ENCODE data around the gene SDF4.

DNA sequence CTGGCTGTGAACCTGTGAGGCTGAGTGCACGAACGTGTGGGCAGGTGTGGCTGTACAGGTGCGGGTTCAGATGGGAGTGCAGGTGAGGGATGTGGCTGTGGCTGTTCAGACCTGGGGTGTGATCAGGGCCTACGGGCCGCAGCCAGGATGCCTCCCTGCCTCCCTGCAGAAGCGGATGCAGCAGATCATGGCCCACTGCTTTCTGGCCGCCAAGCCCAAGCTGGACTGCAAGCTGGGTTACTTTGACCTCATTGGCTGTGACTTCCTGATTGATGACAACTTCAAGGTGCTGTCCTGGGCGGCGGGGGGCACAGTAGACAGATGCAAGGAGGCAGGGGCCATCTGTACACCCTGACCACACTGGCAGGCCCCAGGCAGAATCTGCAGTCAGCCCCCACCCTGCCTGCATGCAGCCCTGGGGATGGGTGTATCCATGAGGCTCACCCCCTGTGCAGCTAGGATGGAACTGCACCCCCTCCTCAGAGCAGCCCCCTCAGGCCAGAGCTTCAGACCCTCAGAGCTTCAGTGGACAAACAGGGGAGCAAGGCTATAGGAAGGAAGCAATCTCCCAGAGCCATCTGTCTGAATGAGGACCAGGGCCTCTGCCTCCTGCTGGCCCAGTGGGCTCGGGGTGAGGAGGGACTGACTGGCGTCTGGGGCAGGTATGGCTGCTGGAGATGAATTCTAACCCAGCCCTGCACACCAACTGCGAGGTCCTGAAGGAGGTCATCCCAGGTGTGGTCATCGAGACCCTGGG lies 35.2 kb downstream of the SDF4 start:
- TF ChIP-seq, protein P1, sequence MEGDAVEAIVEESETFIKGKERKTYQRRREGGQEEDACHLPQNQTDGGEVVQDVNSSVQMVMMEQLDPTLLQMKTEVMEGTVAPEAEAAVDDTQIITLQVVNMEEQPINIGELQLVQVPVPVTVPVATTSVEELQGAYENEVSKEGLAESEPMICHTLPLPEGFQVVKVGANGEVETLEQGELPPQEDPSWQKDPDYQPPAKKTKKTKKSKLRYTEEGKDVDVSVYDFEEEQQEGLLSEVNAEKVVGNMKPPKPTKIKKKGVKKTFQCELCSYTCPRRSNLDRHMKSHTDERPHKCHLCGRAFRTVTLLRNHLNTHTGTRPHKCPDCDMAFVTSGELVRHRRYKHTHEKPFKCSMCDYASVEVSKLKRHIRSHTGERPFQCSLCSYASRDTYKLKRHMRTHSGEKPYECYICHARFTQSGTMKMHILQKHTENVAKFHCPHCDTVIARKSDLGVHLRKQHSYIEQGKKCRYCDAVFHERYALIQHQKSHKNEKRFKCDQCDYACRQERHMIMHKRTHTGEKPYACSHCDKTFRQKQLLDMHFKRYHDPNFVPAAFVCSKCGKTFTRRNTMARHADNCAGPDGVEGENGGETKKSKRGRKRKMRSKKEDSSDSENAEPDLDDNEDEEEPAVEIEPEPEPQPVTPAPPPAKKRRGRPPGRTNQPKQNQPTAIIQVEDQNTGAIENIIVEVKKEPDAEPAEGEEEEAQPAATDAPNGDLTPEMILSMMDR (IDR thresholded peaks at IDR 0.05; ENCODE audit: low read depth, low read length, poor library complexity, severe bottlenecking) = no peak
- TF ChIP-seq EZH2phosphoT487 (IDR thresholded peaks at IDR 0.05; ENCODE audit: borderline replicate concordance, low read length) = no peak
